H1 (cell line): ENCODE results near the gene GAK. TPM values are rescaled to one million over a fixed set of nuclear protein-coding genes. Genes with fewer than 3 reads are reported as not detected.

Experiments
- ATF2 ChIP-seq: IDR thresholded peaks from 2 replicates; pipeline ENCODE4 v1.6.1; 2012; ENCODE audit warnings: low read length, inconsistent platforms
- BACH1 ChIP-seq: IDR thresholded peaks from 2 replicates; pipeline ENCODE4 v1.6.1; 2012; ENCODE audit warnings: low read length, improper control_type of control experiment
- BCL11A ChIP-seq, 2 experiments: IDR thresholded peaks; one replicate each; pipeline ENCODE4 v1.6.1; 2011; ENCODE audit warnings: low read depth in 2 of 2, low read length in 2 of 2, mild to moderate bottlenecking in 2 of 2
- CHD1 ChIP-seq: IDR thresholded peaks from 2 replicates; pipeline ENCODE4 v1.6.1; 2012; ENCODE audit warnings: low read depth, low read length, improper control_type of control experiment
- EZH2 ChIP-seq: fragments of 200-600 bp; sonication (generic); IDR thresholded peaks from 2 replicates; pipeline ENCODE4 v1.7.1; 2012; ENCODE audit warnings: low read depth, mild to moderate bottlenecking, moderate library complexity, low read length, inconsistent platforms; ENCODE audit not compliant: severe bottlenecking
- HDAC6 ChIP-seq: IDR thresholded peaks from one replicate; pipeline ENCODE4 v1.7.1; 2012; ENCODE audit warnings: low read depth, mild to moderate bottlenecking, inconsistent platforms, low read length, moderate library complexity
- JUN ChIP-seq: IDR thresholded peaks from 2 replicates; pipeline ENCODE4 v1.6.1; 2011; ENCODE audit warnings: low read depth, mild to moderate bottlenecking, improper control_type of control experiment, low read length
- JUND ChIP-seq: IDR thresholded peaks from 2 replicates; pipeline ENCODE4 v1.6.1; 2011; ENCODE audit warnings: mild to moderate bottlenecking, improper control_type of control experiment, low read length
- MAFK ChIP-seq: IDR thresholded peaks from 2 replicates; pipeline ENCODE4 v1.6.1; 2012; ENCODE audit warnings: low read depth, mild to moderate bottlenecking, improper control_type of control experiment, low read length
- NRF1 ChIP-seq: IDR thresholded peaks from 2 replicates; pipeline ENCODE4 v1.6.1; 2011; ENCODE audit warnings: mild to moderate bottlenecking, low read depth, low read length, improper control_type of control experiment
- POLR2A ChIP-seq, 2 experiments: IDR thresholded peaks; 1 replicate in 1 of 2; 2 replicates in 1 of 2; pipeline ENCODE4 v1.6.1; 2011; ENCODE audit warnings: low read depth in 2 of 2, low read length in 2 of 2, mild to moderate bottlenecking in 2 of 2; ENCODE audit errors: control extremely low read depth in 1 of 2
- POLR2AphosphoS5 ChIP-seq: IDR thresholded peaks from 2 replicates; pipeline ENCODE4 v1.6.1; 2011; ENCODE audit warnings: low read depth, low read length
- RXRA ChIP-seq: IDR thresholded peaks from 2 replicates; pipeline ENCODE4 v1.6.1; 2011; ENCODE audit warnings: low read depth, mild to moderate bottlenecking, low read length, moderate library complexity; ENCODE audit not compliant: insufficient read depth
- SAP30 ChIP-seq: fragments of 300-600 bp; sonication (generic); IDR thresholded peaks from 2 replicates; pipeline ENCODE4 v1.7.1; 2012; ENCODE audit warnings: low read length, moderate library complexity, mild to moderate bottlenecking, inconsistent platforms; ENCODE audit not compliant: insufficient read depth, insufficient replicate concordance
- SIN3A ChIP-seq, 2 experiments: IDR thresholded peaks in 1 of 2; conservative IDR thresholded peaks in 1 of 2; 2 replicates each; pipeline ENCODE4 v1.6.1; 2011 to 2012; ENCODE audit warnings: low read length in 2 of 2, improper control_type of control experiment in 1 of 2, low read depth in 1 of 2, mild to moderate bottlenecking in 1 of 2
- SP2 ChIP-seq: IDR thresholded peaks from 2 replicates; pipeline ENCODE4 v1.6.1; 2012; ENCODE audit warnings: mild to moderate bottlenecking, low read length, inconsistent platforms
- SP4 ChIP-seq: IDR thresholded peaks from 2 replicates; pipeline ENCODE4 v1.6.1; 2012; ENCODE audit warnings: low read length, inconsistent platforms
- TAF1 ChIP-seq: IDR thresholded peaks from 2 replicates; pipeline ENCODE4 v1.6.1; 2011; ENCODE audit warnings: mild to moderate bottlenecking, low read depth, low read length
- TEAD4 ChIP-seq: IDR thresholded peaks from 2 replicates; pipeline ENCODE4 v1.6.1; 2012; ENCODE audit warnings: low read depth, low read length, inconsistent platforms, mixed read lengths
- ZNF274 ChIP-seq: IDR thresholded peaks from 2 replicates; pipeline ENCODE4 v1.7.0; 2012; ENCODE audit warnings: low read length, borderline replicate concordance; ENCODE audit errors: extremely low read depth
- polyA plus RNA-seq, 7 experiments: library from polyadenylated mRNA; depleted of rRNA in 3 of 7; stranded (reverse) in 5 of 7; unstranded in 2 of 7; fragments of >200 nt in 5 of 7; fragments of 200-250 nt in 2 of 7; gene quantifications; 1 replicate in 5 of 7; 2 replicates in 1 of 7; 4 replicates in 1 of 7; pipeline versions ENCODE4 v1.2.1 to v1.2.3, GENCODE V29; 2011 to 2013; ENCODE audit warnings: missing spikeins in 2 of 7, mixed read lengths in 2 of 7
- total RNA-seq: library from RNA; stranded (reverse); fragmentation: NEBNext Ultra II Directional; extraction: Animal tissue kit (Norgen Biotek cat#: 25700); gene quantifications from 2 replicates; pipeline ENCODE4 v1.2.1, GENCODE V29; 2021
- TF ChIP-seq, protein P1 (sequence below), 3 experiments: IDR thresholded peaks; 1 replicate in 2 of 3; 2 replicates in 1 of 3; pipeline versions ENCODE4 v1.5.1 to v1.6.1; 2011; ENCODE audit warnings: low read length in 3 of 3, mild to moderate bottlenecking in 3 of 3, inconsistent platforms in 2 of 3, low read depth in 1 of 3, moderate library complexity in 1 of 3; ENCODE audit not compliant: insufficient read depth in 1 of 3; ENCODE audit errors: control extremely low read depth in 1 of 3

Gene GAK
- total and polyA plus RNA-seq, 2 of the 8 experiments (the other 6 are each of a cell fraction or from before 2014, with no cell fraction given) = 31.5 to 70.8 TPM

- TF ChIP-seq, protein P1, sequence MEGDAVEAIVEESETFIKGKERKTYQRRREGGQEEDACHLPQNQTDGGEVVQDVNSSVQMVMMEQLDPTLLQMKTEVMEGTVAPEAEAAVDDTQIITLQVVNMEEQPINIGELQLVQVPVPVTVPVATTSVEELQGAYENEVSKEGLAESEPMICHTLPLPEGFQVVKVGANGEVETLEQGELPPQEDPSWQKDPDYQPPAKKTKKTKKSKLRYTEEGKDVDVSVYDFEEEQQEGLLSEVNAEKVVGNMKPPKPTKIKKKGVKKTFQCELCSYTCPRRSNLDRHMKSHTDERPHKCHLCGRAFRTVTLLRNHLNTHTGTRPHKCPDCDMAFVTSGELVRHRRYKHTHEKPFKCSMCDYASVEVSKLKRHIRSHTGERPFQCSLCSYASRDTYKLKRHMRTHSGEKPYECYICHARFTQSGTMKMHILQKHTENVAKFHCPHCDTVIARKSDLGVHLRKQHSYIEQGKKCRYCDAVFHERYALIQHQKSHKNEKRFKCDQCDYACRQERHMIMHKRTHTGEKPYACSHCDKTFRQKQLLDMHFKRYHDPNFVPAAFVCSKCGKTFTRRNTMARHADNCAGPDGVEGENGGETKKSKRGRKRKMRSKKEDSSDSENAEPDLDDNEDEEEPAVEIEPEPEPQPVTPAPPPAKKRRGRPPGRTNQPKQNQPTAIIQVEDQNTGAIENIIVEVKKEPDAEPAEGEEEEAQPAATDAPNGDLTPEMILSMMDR (IDR thresholded peaks at IDR 0.05; ENCODE audit: control extremely low read depth in 1 of 3, insufficient read depth in 1 of 3, low read depth in 1 of 3, low read length in 3 of 3) = no peak; a peak in 1 of 4 replicates
- TF ChIP-seq JUN (no peak), BCL11A (IDR thresholded peaks at IDR 0.05; ENCODE audit: low read depth in 2 of 2, low read length in 2 of 2) (no peak), SIN3A (conservative IDR thresholded peaks at IDR 0.05 in 1 of 2, IDR thresholded peaks at IDR 0.05 in 1 of 2; ENCODE audit: low read depth in 1 of 2, low read length in 2 of 2) (peak; percentile 81 to 97; a peak in 3 of 4 replicates), NRF1 (peak; percentile 81), TEAD4 (no peak), TAF1 (peak; percentile 82), CHD1 (no peak), ZNF274 (no peak), RXRA (no peak), HDAC6 (no peak), MAFK (no peak), SP2 (no peak), POLR2AphosphoS5 (peak; percentile 65), JUND (no peak), EZH2 (no peak), BACH1 (no peak), SAP30 (peak; percentile 70), ATF2 (no peak), POLR2A (IDR thresholded peaks at IDR 0.05; ENCODE audit: control extremely low read depth in 1 of 2, low read depth in 2 of 2, low read length in 2 of 2) (peak in 1 of 2 experiments; percentile 84; a peak in 2 of 3 replicates), SP4 (peak; percentile 54; the same call in 1 of the 2 replicates)
Observed at GRCh38 chr4:931960-932712, at the start of gene GAK, which contains the start of gene TMEM175 (continued).
